Measurements from ENCODE around the gene MUC4. TPM values are rescaled to one million over a fixed set of nuclear protein-coding genes. Genes with fewer than 3 reads are reported as not detected.

The MUC4 gene
- total and polyA plus RNA-seq, 2 experiments from 2014 or later, result 1.3 TPM

- H3K4me3 Mint-ChIP-seq, result no peak overlapping the region
- H3K27ac Mint-ChIP-seq, result no peak overlapping the region
- H3K4me1 Mint-ChIP-seq, result no peaks in the 10 kb centered on the region
- Histone ChIP-seq H3F3A (replicated peaks; ENCODE audit: low read depth) (no peaks in the 10 kb centered on the region), H3K27ac (ENCODE audit: low read depth) (no peak overlapping the region), H3K27me3 (ENCODE audit: insufficient read depth) (no peaks in the 10 kb centered on the region), H2AFZ (no peak overlapping the region), H3K36me3 (ENCODE audit: insufficient read depth) (no peaks in the 10 kb centered on the region), H4K20me1 (replicated peaks; ENCODE audit: insufficient read depth) (no peaks in the 10 kb centered on the region), H3K9me2 (ENCODE audit: insufficient read depth) (no peaks in the 10 kb centered on the region), H3K4me3 (no peak overlapping the region), H3K4me2 (no peak overlapping the region), H3K4me1 (ENCODE audit: insufficient read depth) (no peaks in the 10 kb centered on the region), H3K79me2 (replicated peaks; ENCODE audit: insufficient read depth) (no peaks in the 10 kb centered on the region)
- H3K27me3 Mint-ChIP-seq (ENCODE audit: insufficient read depth, low read depth, poor library complexity), result peaks cover 12% of the 10 kb centered on the region
- DNase-seq (ENCODE audit: low spot score), result no peak
- TF ChIP-seq ZNF114 (CRISPR knock-in tag; IDR thresholded peaks at IDR 0.05) (no peak), CREB1 (CRISPR knock-in tag; IDR thresholded peaks at IDR 0.05; ENCODE audit: low read depth) (no peak), STAT1 (IDR thresholded peaks at IDR 0.05; ENCODE audit: unreplicated experiment) (no peak), REST (IDR thresholded peaks at IDR 0.05; ENCODE audit: unreplicated experiment) (no peak), JUNB (IDR thresholded peaks at IDR 0.05; ENCODE audit: unreplicated experiment) (no peak), ZNF462 (CRISPR knock-in tag; IDR thresholded peaks at IDR 0.05) (no peak), POLR2AphosphoS5 (IDR thresholded peaks at IDR 0.05; ENCODE audit: low read depth) (no peak), NANOG (IDR thresholded peaks at IDR 0.05; ENCODE audit: borderline replicate concordance) (no peak), EZH2phosphoT487 (IDR thresholded peaks at IDR 0.05; ENCODE audit: unreplicated experiment) (no peak), CTCF (conservative IDR thresholded peaks at IDR 0.05; ENCODE audit: low read depth in 2 of 2) (no peak), EZH2 (IDR thresholded peaks at IDR 0.05; ENCODE audit: low read depth, unreplicated experiment) (no peak)
- TF ChIP-seq, protein P1, sequence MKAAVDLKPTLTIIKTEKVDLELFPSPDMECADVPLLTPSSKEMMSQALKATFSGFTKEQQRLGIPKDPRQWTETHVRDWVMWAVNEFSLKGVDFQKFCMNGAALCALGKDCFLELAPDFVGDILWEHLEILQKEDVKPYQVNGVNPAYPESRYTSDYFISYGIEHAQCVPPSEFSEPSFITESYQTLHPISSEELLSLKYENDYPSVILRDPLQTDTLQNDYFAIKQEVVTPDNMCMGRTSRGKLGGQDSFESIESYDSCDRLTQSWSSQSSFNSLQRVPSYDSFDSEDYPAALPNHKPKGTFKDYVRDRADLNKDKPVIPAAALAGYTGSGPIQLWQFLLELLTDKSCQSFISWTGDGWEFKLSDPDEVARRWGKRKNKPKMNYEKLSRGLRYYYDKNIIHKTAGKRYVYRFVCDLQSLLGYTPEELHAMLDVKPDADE (IDR thresholded peaks at IDR 0.05), result no peak
- no peak for ATAC-seq
- H3K9me3 Mint-ChIP-seq, result no peaks in the 10 kb centered on the region
- H3K36me3 Mint-ChIP-seq (ENCODE audit: low read depth), result no peaks in the 10 kb centered on the region
These were observed 80.3 kb downstream of the MUC4 start for GRCh38 chr3:195731356-195731905.
